Tibial nerve (tissue), 4 donors: Measurements from ENCODE around the gene SH3GL3. TPM values are rescaled to one million over a fixed set of nuclear protein-coding genes. Genes with fewer than 3 reads are reported as not detected.

Experiments used
- DNase-seq, 2 donors: peaks; one replicate each; pipeline ENCODE4 v3.0.0-alpha.2; 2019; ENCODE audit warnings: low spot score in 2 of 2
- H3K27ac ChIP-seq, 4 donors: fragments of 200-600 bp; sonication (generic) in 3 of 4; one replicate each; pipeline ENCODE4 v1.5.1; 2017 to 2019; ENCODE audit warnings: mild to moderate bottlenecking in 1 of 4
- H3K27me3 ChIP-seq, 2 donors: fragments of 200-600 bp; sonication (generic) in 1 of 2; one replicate each; pipeline versions ENCODE4 v1.5.1 to v1.6.0; 2017 to 2019
- H3K36me3 ChIP-seq, 3 donors: fragments of 200-600 bp; sonication (generic); one replicate each; pipeline ENCODE4 v1.5.1; 2018 to 2019
- H3K4me1 ChIP-seq, 4 donors: fragments of 200-600 bp; sonication (generic) in 3 of 4; one replicate each; pipeline ENCODE4 v1.5.1; 2017 to 2019
- H3K4me3 ChIP-seq, 4 donors: fragments of 200-600 bp; sonication (generic) in 3 of 4; one replicate each; pipeline ENCODE4 v1.5.1; 2017 to 2019; ENCODE audit warnings: mild to moderate bottlenecking in 1 of 4, moderate library complexity in 1 of 4
- H3K9me3 ChIP-seq, 4 donors: fragments of 200-600 bp; sonication (generic) in 3 of 4; one replicate each; pipeline ENCODE4 v1.5.1; 2017 to 2019
- CTCF ChIP-seq, 5 experiments: fragments of 200-600 bp in 3 of 5; fragments of 450-650 bp in 2 of 5; sonication (generic) in 3 of 5; IDR thresholded peaks; one replicate each; pipeline ENCODE4 v1.5.1; 2016 to 2019; ENCODE audit warnings: antibody characterized with exemption in 5 of 5, mild to moderate bottlenecking in 3 of 5, moderate library complexity in 2 of 5
- EP300 ChIP-seq, 2 donors: sonication (generic); formaldehyde crosslinking; IDR thresholded peaks; one replicate each; pipeline ENCODE4 v1.6.1; 2017; ENCODE audit warnings: antibody characterized with exemption in 2 of 2, mild to moderate bottlenecking in 1 of 2
- POLR2A ChIP-seq, 2 donors: fragments of 450-650 bp; IDR thresholded peaks; one replicate each; pipeline ENCODE4 v1.6.1; 2017; ENCODE audit warnings: antibody characterized with exemption in 2 of 2, mild to moderate bottlenecking in 2 of 2, moderate library complexity in 2 of 2
- WGBS, 2 donors: methylation state at CpG; one replicate each; pipeline ENCODE4 v1.1.5; 2018; 5-methylcytosine and 5-hydroxymethylcytosine counted together
- total RNA-seq, 4 donors: library from RNA; depleted of rRNA; stranded (reverse); fragments of >200 nt; gene quantifications; one replicate each; pipeline ENCODE4 v1.1.0, GENCODE V29; 2016

SH3GL3 gene
- total RNA-seq, 4 donors from 2014 or later = 1.5 to 3.7 (median 3.1) TPM; not detected in 1

GRCh38 chr15:83458381-83458780 lies 11.2 kb downstream of the SH3GL3 start:
- 72% methylated on average over 3 of the region's 3 CpGs for WGBS, 2 donors

GRCh38 chr15:83462026-83462425 lies 14.9 kb downstream of the SH3GL3 start:
- H3K9me3 ChIP-seq = no peaks in the 10 kb centered on the region
- no peak for TF ChIP-seq POLR2A (IDR thresholded peaks at IDR 0.05)
- TF ChIP-seq EP300 (IDR thresholded peaks at IDR 0.05) = no peak
- TF ChIP-seq CTCF (IDR thresholded peaks at IDR 0.05) = no peak

More at GRCh38 chr15:83458381-83458780, 11.2 kb downstream of the SH3GL3 start:
- H3K4me1 ChIP-seq = no peaks in the 10 kb centered on the region
- no peaks in the 10 kb centered on the region for H3K9me3 ChIP-seq
- DNase-seq = no peak
- TF ChIP-seq POLR2A (IDR thresholded peaks at IDR 0.05) = no peak
- TF ChIP-seq EP300 (IDR thresholded peaks at IDR 0.05) = no peak
- TF ChIP-seq CTCF (IDR thresholded peaks at IDR 0.05) = no peak
- no peaks in the 10 kb centered on the region for H3K36me3 ChIP-seq
- no peaks in the 10 kb centered on the region for H3K27me3 ChIP-seq
- no peak overlapping the region for H3K4me3 ChIP-seq
- H3K27ac ChIP-seq = no peak overlapping the region

GRCh38 chr15:83462953-83463433 lies 15.9 kb downstream of the SH3GL3 start:
- Histone ChIP-seq H3K4me1 (no peaks in the 10 kb centered on the region), H3K27me3 (no peaks in the 10 kb centered on the region), H3K4me3 (no peak overlapping the region), H3K27ac (no peak overlapping the region), H3K36me3 (no peaks in the 10 kb centered on the region), H3K9me3 (no peaks in the 10 kb centered on the region)
- TF ChIP-seq CTCF (IDR thresholded peaks at IDR 0.05) = no peak
- TF ChIP-seq EP300 (IDR thresholded peaks at IDR 0.05) = no peak
- TF ChIP-seq POLR2A (IDR thresholded peaks at IDR 0.05) = no peak
- WGBS, 2 donors = 64 to 68% methylated on average over 4 of the region's 4 CpGs
- no peak for DNase-seq

More at GRCh38 chr15:83462026-83462425, 14.9 kb downstream of the SH3GL3 start:
- no peak for DNase-seq
- H3K27me3 ChIP-seq = no peaks in the 10 kb centered on the region
- H3K4me3 ChIP-seq = no peak overlapping the region
- H3K4me1 ChIP-seq = no peaks in the 10 kb centered on the region
- H3K36me3 ChIP-seq = no peaks in the 10 kb centered on the region
- WGBS, 2 donors = 52 to 60% methylated on average over 3 of the region's 3 CpGs
- no peak overlapping the region for H3K27ac ChIP-seq

- no peak for DNase-seq
- H3K27ac ChIP-seq = no peak overlapping the region
- no peaks in the 10 kb centered on the region for H3K36me3 ChIP-seq
- H3K27me3 ChIP-seq = no peaks in the 10 kb centered on the region
- no peaks in the 10 kb centered on the region for H3K4me1 ChIP-seq
- TF ChIP-seq CTCF (IDR thresholded peaks at IDR 0.05) (no peak), POLR2A (IDR thresholded peaks at IDR 0.05) (no peak), EP300 (IDR thresholded peaks at IDR 0.05) (no peak)
- no peaks in the 10 kb centered on the region for H3K9me3 ChIP-seq
- H3K4me3 ChIP-seq = no peak overlapping the region
Measured at GRCh38 chr15:83470887-83471286, 23.7 kb downstream of the SH3GL3 start.

GRCh38 chr15:83471307-83471866 lies 24.2 kb downstream of the SH3GL3 start:
- TF ChIP-seq EP300 (IDR thresholded peaks at IDR 0.05) (no peak), CTCF (IDR thresholded peaks at IDR 0.05) (no peak), POLR2A (IDR thresholded peaks at IDR 0.05) (no peak)
- DNase-seq = no peak
- Histone ChIP-seq H3K27me3 (no peaks in the 10 kb centered on the region), H3K36me3 (no peaks in the 10 kb centered on the region), H3K4me1 (no peaks in the 10 kb centered on the region), H3K27ac (no peak overlapping the region), H3K4me3 (no peak overlapping the region), H3K9me3 (no peaks in the 10 kb centered on the region)
- WGBS, 2 donors = 94 to 100% methylated on average over 1 of the region's 1 CpG
